K562 (cell line): ENCODE measurements around the gene SYS1. TPM values are rescaled to one million over a fixed set of nuclear protein-coding genes. Genes with fewer than 3 reads are reported as not detected.

Source experiments
- KDM2B ChIP-seq: fragments of 250-450 bp; sonication (Bioruptor Pico); IDR thresholded peaks from 2 replicates; pipeline ENCODE4 v1.8.0; 2021; ENCODE audit warnings: mild to moderate bottlenecking, moderate library complexity
- NFE2 ChIP-seq: IDR thresholded peaks from 2 replicates; pipeline ENCODE4 v1.6.1; 2014; ENCODE audit warnings: antibody characterized with exemption, low read depth
- NFRKB ChIP-seq: fragments of 450-650 bp; IDR thresholded peaks from 2 replicates; pipeline ENCODE4 v1.6.1; 2016; ENCODE audit warnings: low read depth
- SAP30 ChIP-seq: fragments of 200-600 bp; sonication (generic); IDR thresholded peaks from 2 replicates; pipeline ENCODE4 v1.6.1; 2012; ENCODE audit warnings: borderline replicate concordance, low read depth, mild to moderate bottlenecking, moderate library complexity, low read length, control low read depth, inconsistent platforms; ENCODE audit not compliant: insufficient read depth, poor library complexity, severe bottlenecking
- TOE1 ChIP-seq, 2 experiments: fragments of 450-650 bp in 1 of 2; sonication (generic) in 1 of 2; formaldehyde crosslinking in 1 of 2; IDR thresholded peaks; 2 replicates each; pipeline versions ENCODE4 v1.7.1 to v1.8.0; 2016 to 2022; ENCODE audit warnings: borderline replicate concordance in 2 of 2, mild to moderate bottlenecking in 2 of 2, antibody characterized with exemption in 1 of 2, inconsistent platforms in 1 of 2, low read depth in 1 of 2, missing genetic modification reagents in 1 of 2, moderate library complexity in 1 of 2
- ZNF644 ChIP-seq: fragments of 200-800 bp; sonication (Bioruptor generic); IDR thresholded peaks from 2 replicates; pipeline ENCODE4 v1.6.1; 2016; ENCODE audit warnings: low read depth, missing genetic modification characterization, missing compliant biosample characterization
- polyA plus RNA-seq, 8 experiments: library from polyadenylated mRNA; depleted of rRNA in 4 of 8; stranded (reverse) in 5 of 8; unstranded in 3 of 8; fragments of >200 nt; fragmentation: Nextera tagmentation in 2 of 8; fragmentation: Illumina TruSeq in 1 of 8; extraction: Ambion mirVana in 2 of 8; extraction: Trizol in 1 of 8; gene quantifications; 2 replicates each; pipeline versions ENCODE4 v1.2.1 to v1.2.3, GENCODE V29; 2011 to 2014; ENCODE audit warnings: inconsistent platforms in 1 of 8, missing spikeins in 1 of 8
- total RNA-seq, 7 experiments: library from RNA; depleted of rRNA in 6 of 7; stranded (reverse); fragments of >200 nt in 6 of 7; fragmentation: Illumina TruSeq in 2 of 7; extraction: Trizol in 2 of 7; gene quantifications; 2 replicates each; pipeline versions ENCODE4 v1.2.1 to v1.2.3, GENCODE V29; 2011 to 2021; ENCODE audit warnings: low replicate concordance in 1 of 7
- TF ChIP-seq, protein P1 (sequence below): fragments of 200-800 bp; sonication (Bioruptor generic); IDR thresholded peaks from 2 replicates; pipeline ENCODE4 v1.6.1; 2016; ENCODE audit warnings: missing genetic modification characterization, missing compliant biosample characterization
- TF ChIP-seq, protein P2 (sequence below): fragments of 250-450 bp; sonication (Bioruptor Pico); IDR thresholded peaks from 2 replicates; pipeline ENCODE4 v1.4.0; 2020; ENCODE audit warnings: mild to moderate bottlenecking
- TF ChIP-seq, protein P3 (sequence below): sonication (generic); formaldehyde crosslinking; IDR thresholded peaks from 2 replicates; pipeline ENCODE4 v1.8.0; 2022; ENCODE audit warnings: mild to moderate bottlenecking, missing genetic modification reagents
- TF ChIP-seq, protein P4 (sequence below): fragments of 450-650 bp; formaldehyde crosslinking; IDR thresholded peaks from 2 replicates; pipeline ENCODE4 v1.4.0; 2020; ENCODE audit warnings: mild to moderate bottlenecking, moderate library complexity

SYS1 gene
- total and polyA plus RNA-seq, 9 of the 15 experiments (the other 6 are each of a cell fraction or from before 2014, with no cell fraction given): 11.1 to 25.2 (median 17.5) TPM

DNA sequence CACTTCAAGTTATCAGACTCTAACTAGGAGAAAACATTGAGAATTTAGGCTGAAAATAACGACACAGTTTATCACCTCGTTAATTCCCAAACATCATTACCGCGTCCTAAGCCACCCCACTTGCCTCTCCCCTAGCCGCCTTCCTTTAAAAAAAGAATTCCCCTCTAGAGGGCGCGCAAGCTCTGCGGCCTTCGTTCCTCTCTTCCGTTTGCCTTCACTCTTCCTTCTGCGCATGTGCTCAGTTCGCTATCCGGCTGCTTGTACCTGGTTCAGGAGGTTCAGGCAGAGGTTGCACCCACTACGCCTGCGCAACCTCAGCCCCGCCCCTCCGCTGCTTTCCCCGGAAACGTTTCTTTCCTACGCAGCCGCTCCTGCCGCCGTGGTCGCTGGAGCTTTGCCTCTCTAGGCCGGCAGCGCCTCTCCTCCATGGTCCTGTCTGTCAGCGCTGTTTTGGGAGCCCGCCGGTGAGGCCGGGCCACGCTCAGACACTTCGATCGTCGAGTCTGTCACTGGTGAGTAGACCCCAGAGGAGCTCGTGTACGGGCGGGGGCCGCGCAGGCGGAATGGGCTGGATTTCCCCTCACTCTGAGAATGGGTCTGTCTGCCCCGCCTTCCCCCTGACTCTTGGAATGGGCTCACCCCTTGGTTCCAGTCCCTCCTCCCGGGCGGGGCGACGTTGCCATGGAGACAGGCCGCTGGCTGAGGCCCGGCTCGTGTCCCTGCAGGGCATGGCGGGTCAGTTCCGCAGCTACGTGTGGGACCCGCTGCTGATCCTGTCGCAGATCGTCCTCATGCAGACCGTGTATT, at the start of gene SYS1 (continued):
- peak; percentile 77; the same call in 1 of the 2 replicates for TF ChIP-seq TOE1 (IDR thresholded peaks at IDR 0.05; ENCODE audit: borderline replicate concordance)
- TF ChIP-seq TOE1 (CRISPR knock-in tag; IDR thresholded peaks at IDR 0.05; ENCODE audit: borderline replicate concordance, low read depth): 0 out of 2 replicates have a peak, but pooled peaks have one; percentile 41
- TF ChIP-seq, protein P1, sequence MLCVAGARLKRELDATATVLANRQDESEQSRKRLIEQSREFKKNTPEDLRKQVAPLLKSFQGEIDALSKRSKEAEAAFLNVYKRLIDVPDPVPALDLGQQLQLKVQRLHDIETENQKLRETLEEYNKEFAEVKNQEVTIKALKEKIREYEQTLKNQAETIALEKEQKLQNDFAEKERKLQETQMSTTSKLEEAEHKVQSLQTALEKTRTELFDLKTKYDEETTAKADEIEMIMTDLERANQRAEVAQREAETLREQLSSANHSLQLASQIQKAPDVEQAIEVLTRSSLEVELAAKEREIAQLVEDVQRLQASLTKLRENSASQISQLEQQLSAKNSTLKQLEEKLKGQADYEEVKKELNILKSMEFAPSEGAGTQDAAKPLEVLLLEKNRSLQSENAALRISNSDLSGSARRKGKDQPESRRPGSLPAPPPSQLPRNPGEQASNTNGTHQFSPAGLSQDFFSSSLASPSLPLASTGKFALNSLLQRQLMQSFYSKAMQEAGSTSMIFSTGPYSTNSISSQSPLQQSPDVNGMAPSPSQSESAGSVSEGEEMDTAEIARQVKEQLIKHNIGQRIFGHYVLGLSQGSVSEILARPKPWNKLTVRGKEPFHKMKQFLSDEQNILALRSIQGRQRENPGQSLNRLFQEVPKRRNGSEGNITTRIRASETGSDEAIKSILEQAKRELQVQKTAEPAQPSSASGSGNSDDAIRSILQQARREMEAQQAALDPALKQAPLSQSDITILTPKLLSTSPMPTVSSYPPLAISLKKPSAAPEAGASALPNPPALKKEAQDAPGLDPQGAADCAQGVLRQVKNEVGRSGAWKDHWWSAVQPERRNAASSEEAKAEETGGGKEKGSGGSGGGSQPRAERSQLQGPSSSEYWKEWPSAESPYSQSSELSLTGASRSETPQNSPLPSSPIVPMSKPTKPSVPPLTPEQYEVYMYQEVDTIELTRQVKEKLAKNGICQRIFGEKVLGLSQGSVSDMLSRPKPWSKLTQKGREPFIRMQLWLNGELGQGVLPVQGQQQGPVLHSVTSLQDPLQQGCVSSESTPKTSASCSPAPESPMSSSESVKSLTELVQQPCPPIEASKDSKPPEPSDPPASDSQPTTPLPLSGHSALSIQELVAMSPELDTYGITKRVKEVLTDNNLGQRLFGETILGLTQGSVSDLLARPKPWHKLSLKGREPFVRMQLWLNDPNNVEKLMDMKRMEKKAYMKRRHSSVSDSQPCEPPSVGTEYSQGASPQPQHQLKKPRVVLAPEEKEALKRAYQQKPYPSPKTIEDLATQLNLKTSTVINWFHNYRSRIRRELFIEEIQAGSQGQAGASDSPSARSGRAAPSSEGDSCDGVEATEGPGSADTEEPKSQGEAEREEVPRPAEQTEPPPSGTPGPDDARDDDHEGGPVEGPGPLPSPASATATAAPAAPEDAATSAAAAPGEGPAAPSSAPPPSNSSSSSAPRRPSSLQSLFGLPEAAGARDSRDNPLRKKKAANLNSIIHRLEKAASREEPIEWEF (CRISPR knock-in tag): no peak
- TF ChIP-seq, protein P2, sequence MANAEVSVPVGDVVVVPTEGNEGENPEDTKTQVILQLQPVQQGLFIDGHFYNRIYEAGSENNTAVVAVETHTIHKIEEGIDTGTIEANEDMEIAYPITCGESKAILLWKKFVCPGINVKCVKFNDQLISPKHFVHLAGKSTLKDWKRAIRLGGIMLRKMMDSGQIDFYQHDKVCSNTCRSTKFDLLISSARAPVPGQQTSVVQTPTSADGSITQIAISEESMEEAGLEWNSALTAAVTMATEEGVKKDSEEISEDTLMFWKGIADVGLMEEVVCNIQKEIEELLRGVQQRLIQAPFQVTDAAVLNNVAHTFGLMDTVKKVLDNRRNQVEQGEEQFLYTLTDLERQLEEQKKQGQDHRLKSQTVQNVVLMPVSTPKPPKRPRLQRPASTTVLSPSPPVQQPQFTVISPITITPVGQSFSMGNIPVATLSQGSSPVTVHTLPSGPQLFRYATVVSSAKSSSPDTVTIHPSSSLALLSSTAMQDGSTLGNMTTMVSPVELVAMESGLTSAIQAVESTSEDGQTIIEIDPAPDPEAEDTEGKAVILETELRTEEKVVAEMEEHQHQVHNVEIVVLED (CRISPR knock-in tag): peak; percentile 85
- TF ChIP-seq NFE2: no peak
- no peak for TF ChIP-seq ZNF644 (tag)
- TF ChIP-seq, protein P3, sequence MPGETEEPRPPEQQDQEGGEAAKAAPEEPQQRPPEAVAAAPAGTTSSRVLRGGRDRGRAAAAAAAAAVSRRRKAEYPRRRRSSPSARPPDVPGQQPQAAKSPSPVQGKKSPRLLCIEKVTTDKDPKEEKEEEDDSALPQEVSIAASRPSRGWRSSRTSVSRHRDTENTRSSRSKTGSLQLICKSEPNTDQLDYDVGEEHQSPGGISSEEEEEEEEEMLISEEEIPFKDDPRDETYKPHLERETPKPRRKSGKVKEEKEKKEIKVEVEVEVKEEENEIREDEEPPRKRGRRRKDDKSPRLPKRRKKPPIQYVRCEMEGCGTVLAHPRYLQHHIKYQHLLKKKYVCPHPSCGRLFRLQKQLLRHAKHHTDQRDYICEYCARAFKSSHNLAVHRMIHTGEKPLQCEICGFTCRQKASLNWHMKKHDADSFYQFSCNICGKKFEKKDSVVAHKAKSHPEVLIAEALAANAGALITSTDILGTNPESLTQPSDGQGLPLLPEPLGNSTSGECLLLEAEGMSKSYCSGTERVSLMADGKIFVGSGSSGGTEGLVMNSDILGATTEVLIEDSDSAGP (CRISPR knock-in tag): 0 out of 2 replicates have a peak, but pooled peaks have one; percentile 27
- TF ChIP-seq KDM2B (CRISPR knock-in tag): no peak
- TF ChIP-seq, protein P4, sequence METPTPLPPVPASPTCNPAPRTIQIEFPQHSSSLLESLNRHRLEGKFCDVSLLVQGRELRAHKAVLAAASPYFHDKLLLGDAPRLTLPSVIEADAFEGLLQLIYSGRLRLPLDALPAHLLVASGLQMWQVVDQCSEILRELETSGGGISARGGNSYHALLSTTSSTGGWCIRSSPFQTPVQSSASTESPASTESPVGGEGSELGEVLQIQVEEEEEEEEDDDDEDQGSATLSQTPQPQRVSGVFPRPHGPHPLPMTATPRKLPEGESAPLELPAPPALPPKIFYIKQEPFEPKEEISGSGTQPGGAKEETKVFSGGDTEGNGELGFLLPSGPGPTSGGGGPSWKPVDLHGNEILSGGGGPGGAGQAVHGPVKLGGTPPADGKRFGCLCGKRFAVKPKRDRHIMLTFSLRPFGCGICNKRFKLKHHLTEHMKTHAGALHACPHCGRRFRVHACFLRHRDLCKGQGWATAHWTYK (CRISPR knock-in tag): no peak
- peak; percentile 95 for TF ChIP-seq SAP30
- 0 out of 2 replicates have a peak, but pooled peaks have one; percentile 54 for TF ChIP-seq NFRKB
